Measurements from ENCODE around the gene ZNF174. TPM values are rescaled to one million over a fixed set of nuclear protein-coding genes. Genes with fewer than 3 reads are reported as not detected.

The ZNF174 gene
- total RNA-seq, 1 experiment from 2014 or later = 8.2 TPM

GRCh38 chr16:3388325-3388724 is 12.7 kb upstream of the ZNF174 start:
- intact Hi-C loops (cut with micrococcal nuclease) = no loop called here

GRCh38 chr16:3389663-3390338 is 11.2 kb upstream of the ZNF174 start:
- intact Hi-C loops (cut with micrococcal nuclease) = loop anchor here (10.0 kb wide), 1 partner anchor 85 kb away; the partner anchor contains the start of genes TIGD7 and ZNF75A
- CTCF ChIA-PET = no interaction called here
- no peaks in the 10 kb centered on the region for H3K4me1 ChIP-seq (ENCODE audit: control insufficient read depth in 1 of 2, insufficient read depth in 2 of 2, low read length in 2 of 2)
- no peak for ATAC-seq
- H3K9me2 ChIP-seq (ENCODE audit: insufficient read depth) = no peaks in the 10 kb centered on the region
- no peaks in the 10 kb centered on the region for H4K20me1 ChIP-seq (ENCODE audit: insufficient read depth)
- no peak for TF ChIP-seq RAD21 (IDR thresholded peaks at IDR 0.05; ENCODE audit: low read depth)
- H3K9ac ChIP-seq (ENCODE audit: low read length) = no peak overlapping the region
- RAD21 ChIA-PET (ENCODE audit: low non-redundant PET in 1 of 2, low total read pairs in 2 of 2, uncharacterized antibody in 2 of 2, unreplicated experiment in 2 of 2) = no interaction called here
- no peaks in the 10 kb centered on the region for H3K27me3 ChIP-seq (ENCODE audit: insufficient read depth, low read length)
- H3K9me3 ChIP-seq (ENCODE audit: control insufficient read depth in 1 of 2, insufficient read depth in 1 of 2, low read depth in 1 of 2, low read length in 2 of 2) = peaks cover 1 to 6% of the 10 kb centered on the region in 2 experiments; a peak in 2 of 4 replicates
- no peak overlapping the region for H2AFZ ChIP-seq (ENCODE audit: low read depth, low read length, poor library complexity, severe bottlenecking)
- DNase-seq (ENCODE audit: low read depth, low spot score) = no peak
- H3K4me3 ChIP-seq (replicated peaks in 1 of 2; ENCODE audit: low read depth in 1 of 2, low read length in 2 of 2) = no peak overlapping the region
- H3K4me2 ChIP-seq (ENCODE audit: low read length) = no peak overlapping the region
- POLR2A ChIA-PET = no interaction called here
- peaks cover 46% of the 10 kb centered on the region for H3K79me2 ChIP-seq (ENCODE audit: insufficient read depth, low read length)
- H3K27ac ChIP-seq (ENCODE audit: low read depth, low read length) = no peak overlapping the region
- BruUV-seq (replicated peaks) = no TSS peak
- peaks cover 21 to 46% of the 10 kb centered on the region in 2 experiments; a peak in 3 of 4 replicates for H3K36me3 ChIP-seq (ENCODE audit: control insufficient read depth in 1 of 2, insufficient read depth in 2 of 2, low read length in 2 of 2)

More at GRCh38 chr16:3388325-3388724, 12.7 kb upstream of the ZNF174 start:
- no TSS peak for BruUV-seq (replicated peaks)
- no peak for DNase-seq (ENCODE audit: low read depth, low spot score)
- Histone ChIP-seq H3K27ac (ENCODE audit: low read depth, low read length) (no peak overlapping the region), H3K36me3 (ENCODE audit: control insufficient read depth in 1 of 2, insufficient read depth in 2 of 2, low read length in 2 of 2) (peaks cover 27 to 51% of the 10 kb centered on the region in 2 experiments), H3K27me3 (ENCODE audit: insufficient read depth, low read length) (no peaks in the 10 kb centered on the region), H3K9me3 (ENCODE audit: control insufficient read depth in 1 of 2, insufficient read depth in 1 of 2, low read depth in 1 of 2, low read length in 2 of 2) (peaks cover 14 to 20% of the 10 kb centered on the region in 2 experiments; a peak in 3 of 4 replicates), H3K79me2 (ENCODE audit: insufficient read depth, low read length) (peaks cover 36% of the 10 kb centered on the region), H3K9ac (ENCODE audit: low read length) (no peak overlapping the region), H3K4me2 (ENCODE audit: low read length) (no peak overlapping the region), H3K4me3 (replicated peaks in 1 of 2; ENCODE audit: low read depth in 1 of 2, low read length in 2 of 2) (no peak overlapping the region), H3K4me1 (ENCODE audit: control insufficient read depth in 1 of 2, insufficient read depth in 2 of 2, low read length in 2 of 2) (no peaks in the 10 kb centered on the region), H2AFZ (ENCODE audit: low read depth, low read length, poor library complexity, severe bottlenecking) (no peak overlapping the region), H4K20me1 (ENCODE audit: insufficient read depth) (no peaks in the 10 kb centered on the region), H3K9me2 (ENCODE audit: insufficient read depth) (no peaks in the 10 kb centered on the region)
- no peak for TF ChIP-seq ATF3 (IDR thresholded peaks at IDR 0.05)
- no peak for TF ChIP-seq FOSL1 (IDR thresholded peaks at IDR 0.05; ENCODE audit: low read depth)
- TF ChIP-seq CBX3 (IDR thresholded peaks at IDR 0.05; ENCODE audit: low read depth) = no peak
- TF ChIP-seq YY1 (IDR thresholded peaks at IDR 0.05; ENCODE audit: extremely low read depth, insufficient replicate concordance, low read depth, low read length) = no peak
- no peak for TF ChIP-seq JUND (IDR thresholded peaks at IDR 0.05)
- TF ChIP-seq ZFX (IDR thresholded peaks at IDR 0.05) = no peak
- TF ChIP-seq POLR2A (IDR thresholded peaks at IDR 0.05; ENCODE audit: borderline replicate concordance, extremely low read depth, insufficient read depth, insufficient read length) = no peak
- no peak for TF ChIP-seq SIN3A (IDR thresholded peaks at IDR 0.05; ENCODE audit: low read depth)
- ChIA-PET POLR2A (no interaction called here), CTCF (no interaction called here), RAD21 (ENCODE audit: low non-redundant PET in 1 of 2, low total read pairs in 2 of 2, uncharacterized antibody in 2 of 2, unreplicated experiment in 2 of 2) (no interaction called here)
- ATAC-seq = no peak
